Immature natural killer cell (primary cell): Measurements from ENCODE around the gene SPRED2. TPM values are rescaled to one million over a fixed set of nuclear protein-coding genes. Genes with fewer than 3 reads are reported as not detected.
A peak's percentile ranks its signal among the peaks of the same experiment; 100 is the strongest.

Experiments used
- DNase-seq, 3 donors: peaks; one replicate each; pipeline ENCODE4 v3.0.0; 2022; ENCODE audit warnings: mixed read lengths in 1 of 3
- H3K27ac Mint-ChIP-seq, 6 donors: one replicate each; pipeline ENCODE4 v1.8.0; 2020; ENCODE audit warnings: mixed read lengths in 6 of 6, mild to moderate bottlenecking in 5 of 6, inconsistent platforms in 4 of 6, moderate library complexity in 3 of 6
- H3K27me3 Mint-ChIP-seq, 3 donors: one replicate each; pipeline ENCODE4 v1.8.0; 2020 to 2021; ENCODE audit warnings: low read depth in 3 of 3, mild to moderate bottlenecking in 3 of 3, mixed read lengths in 3 of 3, moderate library complexity in 3 of 3, inconsistent platforms in 1 of 3
- H3K36me3 Mint-ChIP-seq, 3 donors: one replicate each; pipeline ENCODE4 v1.8.0; 2020; ENCODE audit warnings: mixed read lengths in 3 of 3, inconsistent platforms in 2 of 3, mild to moderate bottlenecking in 2 of 3
- H3K4me1 Mint-ChIP-seq, 2 donors: one replicate each; pipeline ENCODE4 v1.8.0; 2020; ENCODE audit warnings: inconsistent platforms in 2 of 2, mild to moderate bottlenecking in 2 of 2, mixed read lengths in 2 of 2, moderate library complexity in 1 of 2
- H3K4me3 Mint-ChIP-seq, 5 donors: one replicate each; pipeline ENCODE4 v1.8.0; 2020; ENCODE audit warnings: mild to moderate bottlenecking in 5 of 5, mixed read lengths in 5 of 5, inconsistent platforms in 3 of 5, moderate library complexity in 3 of 5
- H3K9me3 Mint-ChIP-seq, 6 donors: one replicate each; pipeline ENCODE4 v1.8.0; 2020; ENCODE audit warnings: mild to moderate bottlenecking in 6 of 6, mixed read lengths in 6 of 6, inconsistent platforms in 4 of 6, moderate library complexity in 3 of 6
- polyA plus RNA-seq, 3 donors: library from polyadenylated mRNA; unstranded; fragments of 300-500 nt; fragmentation: Illumina TruSeq; gene quantifications; one replicate each; pipeline ENCODE4 v1.2.3, GENCODE V29; 2021

Gene SPRED2
- polyA plus RNA-seq, 3 donors from 2014 or later = 0.67 to 1.4 TPM; not detected in 1

GRCh38 chr2:65436169-65436823, 3.9 kb upstream of the SPRED2 start:
- H3K4me3 Mint-ChIP-seq = peak overlapping the region; percentile 85 to 99 (median 95)
- H3K9me3 Mint-ChIP-seq = no peaks in the 10 kb centered on the region
- H3K27me3 Mint-ChIP-seq = peaks cover 12 to 19% (median 17%) of the 10 kb centered on the region in 3 donors
- peak; percentile 63 to 65 (median 64) for DNase-seq
- H3K27ac Mint-ChIP-seq = peak overlapping the region; percentile 12 to 92 (median 74)
- peaks cover 21 to 22% of the 10 kb centered on the region in 2 donors for H3K4me1 Mint-ChIP-seq
- no peaks in the 10 kb centered on the region for H3K36me3 Mint-ChIP-seq

- Mint-ChIP-seq H3K27ac (peak overlapping the region in 3 of 6 donors; percentile 40 to 78 (median 62)), H3K27me3 (peaks cover 13 to 19% (median 18%) of the 10 kb centered on the region in 3 donors), H3K4me3 (peak overlapping the region; percentile 85 to 99 (median 95))
Observed at GRCh38 chr2:65435625-65436168, 3.3 kb upstream of the SPRED2 start.

GRCh38 chr2:65434592-65435241, 2.3 kb upstream of the SPRED2 start:
- no peaks in the 10 kb centered on the region for H3K9me3 Mint-ChIP-seq
- H3K36me3 Mint-ChIP-seq = no peaks in the 10 kb centered on the region
- H3K27ac Mint-ChIP-seq = peak overlapping the region in 1 of 6 donors; percentile 54
- DNase-seq = no peak
- peaks cover 23 to 26% of the 10 kb centered on the region in 2 donors for H3K4me1 Mint-ChIP-seq
- peak overlapping the region; percentile 72 to 99 (median 85) for H3K4me3 Mint-ChIP-seq
- H3K27me3 Mint-ChIP-seq = peaks cover 15 to 22% (median 19%) of the 10 kb centered on the region in 3 donors

More at GRCh38 chr2:65435625-65436168, 3.3 kb upstream of the SPRED2 start:
- DNase-seq = peak; percentile 38 to 49 (median 46)
- Mint-ChIP-seq H3K4me1 (peaks cover 21 to 23% of the 10 kb centered on the region in 2 donors), H3K36me3 (no peaks in the 10 kb centered on the region), H3K9me3 (no peaks in the 10 kb centered on the region)

- peak overlapping the region; percentile 90 to 92 (median 90) for H3K4me3 Mint-ChIP-seq
- no peaks in the 10 kb centered on the region for H3K36me3 Mint-ChIP-seq
- peak overlapping the region in 5 of 6 donors; percentile 56 to 84 (median 78) for H3K27ac Mint-ChIP-seq
- peak; percentile 57 to 66 (median 64) for DNase-seq
- H3K4me1 Mint-ChIP-seq = peaks cover 17 to 20% of the 10 kb centered on the region in 2 donors
- H3K9me3 Mint-ChIP-seq = no peaks in the 10 kb centered on the region
- H3K27me3 Mint-ChIP-seq = peaks cover 15 to 18% (median 18%) of the 10 kb centered on the region in 3 donors
Observed at GRCh38 chr2:65431421-65432226, 775 bp downstream of the SPRED2 start.

GRCh38 chr2:65430603-65431420, 1.6 kb downstream of the SPRED2 start:
- H3K36me3 Mint-ChIP-seq = no peaks in the 10 kb centered on the region
- DNase-seq = peak; percentile 59 to 69 (median 63)
- H3K27me3 Mint-ChIP-seq = peaks cover 12 to 15% (median 15%) of the 10 kb centered on the region in 3 donors
- H3K4me3 Mint-ChIP-seq = peak overlapping the region; percentile 90 to 92 (median 90)
- H3K9me3 Mint-ChIP-seq = no peaks in the 10 kb centered on the region
- H3K4me1 Mint-ChIP-seq = peaks cover 13% of the 10 kb centered on the region in 2 donors
- peak overlapping the region in 3 of 6 donors; percentile 61 to 78 (median 78) for H3K27ac Mint-ChIP-seq

GRCh38 chr2:65429786-65430602, 2.4 kb downstream of the SPRED2 start:
- Mint-ChIP-seq H3K36me3 (no peaks in the 10 kb centered on the region), H3K9me3 (no peaks in the 10 kb centered on the region), H3K4me3 (peak overlapping the region; percentile 88 to 92 (median 90)), H3K27ac (peak overlapping the region in 2 of 6 donors; percentile 61 to 78), H3K27me3 (peaks cover 12 to 13% (median 12%) of the 10 kb centered on the region in 3 donors), H3K4me1 (peaks cover 7 to 8% of the 10 kb centered on the region in 2 donors)
- no peak for DNase-seq

GRCh38 chr2:65427532-65427931, 4.9 kb downstream of the SPRED2 start:
- no peak for DNase-seq
- no peak overlapping the region for H3K4me3 Mint-ChIP-seq
- H3K9me3 Mint-ChIP-seq = no peaks in the 10 kb centered on the region
- H3K4me1 Mint-ChIP-seq = peaks cover 2 to 4% of the 10 kb centered on the region in 2 donors
- H3K36me3 Mint-ChIP-seq = no peaks in the 10 kb centered on the region
- peaks cover 5 to 11% (median 9%) of the 10 kb centered on the region in 3 donors for H3K27me3 Mint-ChIP-seq
- no peak overlapping the region for H3K27ac Mint-ChIP-seq

- H3K4me1 Mint-ChIP-seq = peaks cover 15 to 16% of the 10 kb centered on the region in 2 donors
- no peak overlapping the region for H3K27ac Mint-ChIP-seq
- peaks cover 0 to 6% (median 5%) of the 10 kb centered on the region in 3 donors for H3K36me3 Mint-ChIP-seq
- H3K9me3 Mint-ChIP-seq = no peaks in the 10 kb centered on the region
- H3K27me3 Mint-ChIP-seq = peaks cover 0 to 6% (median 3%) of the 10 kb centered on the region in 3 donors
- H3K4me3 Mint-ChIP-seq = no peak overlapping the region
- DNase-seq = no peak
Observed at GRCh38 chr2:65425276-65425675, 7.1 kb downstream of the SPRED2 start.

- H3K27ac Mint-ChIP-seq = no peak overlapping the region
- no peak overlapping the region for H3K4me3 Mint-ChIP-seq
- no peaks in the 10 kb centered on the region for H3K9me3 Mint-ChIP-seq
- DNase-seq = no peak
- H3K4me1 Mint-ChIP-seq = peaks cover 13 to 17% of the 10 kb centered on the region in 2 donors
- H3K36me3 Mint-ChIP-seq = peaks cover 0 to 6% (median 5%) of the 10 kb centered on the region in 3 donors
- peaks cover 0 to 3% (median 3%) of the 10 kb centered on the region in 3 donors for H3K27me3 Mint-ChIP-seq
Observed at GRCh38 chr2:65424391-65424790, 8.0 kb downstream of the SPRED2 start.

GRCh38 chr2:65421432-65421748, 11.0 kb downstream of the SPRED2 start:
- DNase-seq = no peak
- no peak overlapping the region for H3K4me3 Mint-ChIP-seq

GRCh38 chr2:65420712-65421431, 11.5 kb downstream of the SPRED2 start:
- no peaks in the 10 kb centered on the region for H3K9me3 Mint-ChIP-seq
- peaks cover 0 to 6% (median 5%) of the 10 kb centered on the region in 3 donors for H3K36me3 Mint-ChIP-seq
- H3K4me3 Mint-ChIP-seq = peak overlapping the region; percentile 31 to 75 (median 51)
- no peak for DNase-seq
- H3K27me3 Mint-ChIP-seq = no peaks in the 10 kb centered on the region
- peaks cover 38 to 41% of the 10 kb centered on the region in 2 donors for H3K4me1 Mint-ChIP-seq
- peak overlapping the region in 3 of 6 donors; percentile 1 to 72 (median 9) for H3K27ac Mint-ChIP-seq

More at GRCh38 chr2:65421432-65421748, 11.0 kb downstream of the SPRED2 start:
- Mint-ChIP-seq H3K36me3 (peaks cover 0 to 6% (median 5%) of the 10 kb centered on the region in 3 donors), H3K27me3 (no peaks in the 10 kb centered on the region), H3K9me3 (no peaks in the 10 kb centered on the region), H3K27ac (no peak overlapping the region), H3K4me1 (peaks cover 33 to 36% of the 10 kb centered on the region in 2 donors)
